AG08396 (cell line): ENCODE measurements around the gene SPC25.
"Not testable (repeated sequence)": the region's sequence is repeated elsewhere in the genome, so short reads cannot be mapped to it uniquely, and the experiment has no call there.

Source experiments
- DNase-seq: peaks from one replicate; pipeline ENCODE4 v3.0.0; 2012; ENCODE audit warnings: low spot score, mixed read lengths

The SPC25 gene

DNA sequence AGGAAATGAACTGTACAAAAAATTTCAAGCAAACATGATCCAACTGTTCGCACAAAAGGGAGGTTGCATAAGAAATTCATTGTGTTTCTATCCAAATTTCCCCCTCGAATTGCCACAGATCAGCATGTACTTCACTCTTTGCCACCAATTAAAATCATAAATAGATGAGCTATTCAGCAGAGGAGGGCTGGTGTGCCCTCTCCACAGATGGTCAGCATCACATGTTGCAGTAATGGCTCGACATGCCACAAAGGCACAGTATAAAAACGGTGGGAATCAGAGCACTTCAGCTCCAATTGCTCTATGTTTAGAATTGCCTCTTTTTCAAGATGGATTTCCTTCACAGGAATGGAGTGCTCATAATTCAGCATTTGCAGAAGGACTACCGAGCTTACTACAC lies 10.8 kb upstream of the SPC25 start, which contains the start of gene G6PC2:
TSS of gene G6PC2 (plus strand) at position 289 of the 400 bp plus-strand sequence. CDS start at position 330, 41 bp downstream.
- DNase-seq, result no peak

- no peak for DNase-seq
Observed at GRCh38 chr2:168897449-168897848, 7.2 kb upstream of the SPC25 start.

DNA sequence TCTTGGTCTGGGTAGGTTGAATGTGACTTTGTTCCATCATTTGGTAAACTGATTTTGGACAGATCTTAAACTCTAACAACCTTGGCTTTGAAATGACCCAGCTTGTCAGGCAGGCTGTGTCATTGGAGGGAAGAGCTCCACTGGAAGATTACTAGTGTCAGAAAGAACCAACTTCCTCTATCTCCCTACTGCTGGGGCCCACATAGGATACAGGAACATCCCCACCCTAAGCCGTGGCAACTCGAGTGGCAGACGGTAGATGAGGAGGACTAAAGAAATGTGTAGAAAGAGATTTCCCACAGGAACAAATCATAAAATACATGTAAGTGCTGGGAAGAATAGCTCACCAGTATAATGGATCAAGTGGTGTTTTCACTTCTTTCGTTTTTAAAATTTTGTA lies 6.6 kb upstream of the SPC25 start:
- DNase-seq, result no peak

- DNase-seq, result no peak
Observed at GRCh38 chr2:168895771-168896170, 5.5 kb upstream of the SPC25 start.

DNA sequence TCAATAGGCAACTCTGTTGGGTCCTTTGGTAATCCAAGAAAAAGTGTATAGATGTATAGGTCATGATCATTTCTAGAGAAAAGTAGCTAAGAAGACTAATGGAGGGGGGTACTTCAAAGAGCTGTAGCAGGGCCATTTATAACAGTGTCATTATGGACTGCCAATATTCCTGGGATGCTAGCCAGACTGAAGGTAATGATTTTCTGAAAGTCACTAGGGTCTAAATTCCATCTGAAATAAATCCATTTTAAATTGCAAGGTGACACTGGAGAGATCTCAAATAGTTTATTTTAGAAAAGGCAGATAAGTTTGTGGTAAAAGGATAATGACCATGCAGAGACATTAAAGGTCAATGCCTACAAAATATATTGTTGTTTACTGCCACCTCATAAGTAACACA lies 4.5 kb upstream of the SPC25 start:
- DNase-seq, result no peak

GRCh38 chr2:168894101-168894500 lies 3.9 kb upstream of the SPC25 start:
- no peak for DNase-seq

GRCh38 chr2:168892327-168892726 lies 2.1 kb upstream of the SPC25 start:
- no peak for DNase-seq

- DNase-seq, result no peak
Observed at GRCh38 chr2:168889635-168890005, 610 bp downstream of the SPC25 start.

GRCh38 chr2:168884975-168885374 lies 5.3 kb downstream of the SPC25 start:
- no peak for DNase-seq

DNA sequence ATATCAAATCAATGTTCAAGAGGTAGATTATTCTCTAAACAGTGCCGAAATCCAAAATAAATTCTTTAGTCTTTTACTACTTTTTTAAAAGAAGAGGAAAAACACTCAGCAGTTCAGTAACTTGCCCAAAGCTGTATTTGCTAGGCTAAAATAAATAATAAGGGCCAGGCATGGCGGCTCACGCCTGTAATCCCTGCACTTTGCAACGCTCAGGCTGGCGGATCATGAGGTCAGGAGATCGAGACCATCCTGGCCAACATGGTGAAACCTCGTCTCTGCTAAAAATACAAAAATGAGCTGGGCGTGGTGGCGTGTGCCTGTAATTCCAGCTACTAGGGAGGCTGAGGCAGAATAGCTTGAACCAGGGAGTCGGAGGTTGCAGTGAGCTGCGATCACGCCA lies 8.1 kb downstream of the SPC25 start:
- DNase-seq, result not testable (repeated sequence)

GRCh38 chr2:168874368-168875054 lies 15.7 kb downstream of the SPC25 start:
- no peak for DNase-seq

- not testable (repeated sequence) for DNase-seq
Observed at GRCh38 chr2:168870824-168871223, 19.4 kb downstream of the SPC25 start.

DNA sequence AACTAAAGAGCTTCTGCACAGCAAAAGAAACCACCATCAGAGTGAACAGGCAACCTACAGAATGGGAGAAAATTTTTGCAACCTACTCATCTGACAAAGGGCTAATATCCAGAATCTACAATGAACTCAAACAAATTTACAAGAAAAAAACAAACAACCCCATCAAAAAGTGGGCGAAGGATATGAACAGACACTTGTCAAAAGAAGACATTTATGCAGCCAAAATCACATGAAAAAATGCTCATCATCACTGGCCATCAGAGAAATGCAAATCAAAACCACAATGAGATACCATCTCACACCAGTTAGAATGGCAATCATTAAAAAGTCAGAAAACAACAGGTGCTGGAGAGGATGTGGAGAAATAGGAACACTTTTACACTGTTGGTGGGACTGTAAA lies 19.9 kb downstream of the SPC25 start:
- not testable (repeated sequence) for DNase-seq

GRCh38 chr2:168867164-168867563 lies 23.1 kb downstream of the SPC25 start:
- DNase-seq, result not testable (repeated sequence)

DNA sequence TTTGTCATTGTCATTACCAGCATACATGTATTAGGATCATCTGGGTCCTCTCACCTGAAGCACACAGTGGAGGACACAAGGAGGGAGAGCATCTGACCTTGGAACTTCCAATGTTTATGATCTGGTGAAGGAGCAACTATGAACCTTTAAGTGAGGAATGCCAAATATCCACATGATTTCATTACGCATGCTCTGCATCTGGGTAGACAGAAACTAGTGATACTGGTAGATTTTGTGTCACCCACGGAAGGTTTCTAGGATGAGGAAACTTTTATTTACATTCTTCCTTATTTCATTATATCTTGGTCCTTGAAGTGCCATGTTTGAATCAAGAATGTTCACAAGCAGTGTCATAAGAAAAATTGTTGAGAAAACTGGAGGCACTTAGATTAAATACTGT lies 32.1 kb downstream of the SPC25 start:
- DNase-seq, result no peak

GRCh38 chr2:168855601-168856000 lies 34.6 kb downstream of the SPC25 start:
- no peak for DNase-seq

GRCh38 chr2:168854651-168855050 lies 35.6 kb downstream of the SPC25 start:
- DNase-seq, result no peak

DNA sequence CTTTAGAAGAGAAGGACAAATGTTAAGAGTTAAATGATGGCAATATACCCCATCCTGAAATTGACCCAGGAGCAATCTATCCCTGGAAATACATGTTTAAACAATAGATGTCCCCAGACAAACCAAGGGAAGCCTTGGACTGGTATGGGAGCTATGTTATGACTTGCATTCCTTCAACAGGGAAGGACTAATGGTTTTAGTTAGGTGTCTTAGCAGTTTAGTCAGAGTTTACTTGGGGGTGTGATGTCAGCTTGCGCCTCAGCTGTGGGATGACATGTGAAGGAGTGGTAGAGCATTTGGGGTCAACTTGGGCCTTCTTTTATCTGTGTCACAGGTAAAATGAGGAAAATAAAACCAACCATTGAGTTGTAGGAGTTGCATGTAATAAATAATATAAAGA lies 36.8 kb downstream of the SPC25 start:
- DNase-seq, result no peak

DNA sequence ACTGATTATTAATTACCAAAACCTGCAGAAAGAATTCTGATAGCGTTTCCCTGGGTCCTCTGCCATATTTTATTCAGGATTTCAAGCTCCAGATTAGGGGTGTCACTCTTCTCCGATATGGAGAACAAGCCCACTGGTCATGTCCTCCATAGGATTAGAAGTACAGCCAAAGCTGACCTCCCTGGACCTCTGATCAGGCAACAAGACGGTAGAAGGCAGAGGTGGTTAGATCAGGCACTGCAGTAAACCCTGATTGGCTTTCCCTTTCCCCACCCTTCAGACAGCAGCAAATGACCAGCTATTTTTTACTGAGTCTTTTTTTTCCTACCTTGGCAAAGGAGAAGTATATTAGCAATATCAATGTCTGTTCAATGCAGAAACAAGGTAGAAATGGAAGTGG lies 37.7 kb downstream of the SPC25 start:
- DNase-seq, result no peak

DNA sequence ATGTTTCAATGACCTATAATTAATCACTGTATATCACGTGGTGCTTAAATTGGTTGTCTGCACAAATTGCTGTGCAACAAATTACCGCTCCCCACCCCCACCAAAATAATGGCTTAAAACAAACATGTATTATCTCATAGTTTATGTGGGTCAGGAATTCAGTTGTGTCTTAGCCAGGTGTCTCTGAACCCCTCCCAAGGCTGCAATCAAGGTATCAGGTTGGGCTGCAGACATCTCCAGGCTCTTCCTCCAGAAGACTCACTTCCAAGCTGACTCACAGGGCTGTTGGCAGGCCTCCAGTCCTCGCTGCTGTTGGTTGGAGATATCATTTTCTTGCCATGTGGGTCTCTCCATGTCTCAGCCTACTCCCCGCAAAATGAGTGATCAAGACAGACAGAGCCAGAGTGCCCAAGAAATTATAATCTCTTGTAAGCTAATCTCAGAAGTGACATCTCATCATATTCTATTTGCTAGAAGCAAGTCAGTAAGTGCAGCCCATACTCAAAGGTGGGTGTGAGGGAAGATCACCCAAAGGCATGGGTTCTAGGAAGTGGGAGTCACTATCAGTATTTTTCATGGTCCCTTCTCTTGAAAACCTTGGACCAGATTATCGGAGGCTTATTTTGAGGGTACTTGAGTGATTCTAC lies 38.4 kb downstream of the SPC25 start:
- peak; percentile 38 for DNase-seq

GRCh38 chr2:168850846-168851245 lies 39.4 kb downstream of the SPC25 start:
- no peak for DNase-seq

GRCh38 chr2:168849610-168850009 lies 40.6 kb downstream of the SPC25 start:
- DNase-seq, result peak; percentile 20

DNA sequence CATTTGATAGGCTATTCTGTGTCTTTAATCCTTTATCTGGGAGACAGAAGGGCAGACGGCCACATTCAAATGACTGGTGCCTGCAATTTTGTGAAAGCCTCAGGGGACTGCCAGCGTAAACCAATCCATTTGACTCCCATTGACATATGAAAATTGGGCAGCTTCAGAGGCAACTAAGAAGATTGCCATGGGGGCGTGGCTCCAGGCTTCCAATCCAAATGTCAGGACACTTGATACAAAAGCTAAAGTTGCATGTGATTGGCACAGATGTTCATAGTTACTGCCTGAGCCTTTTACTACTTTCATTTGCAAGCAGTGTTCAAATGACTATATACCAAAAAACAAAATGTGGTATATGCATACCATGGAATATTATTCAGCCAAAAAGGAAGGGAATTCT lies 42.0 kb downstream of the SPC25 start:
- DNase-seq, result no peak

GRCh38 chr2:168843253-168843652 lies 47.0 kb downstream of the SPC25 start:
- DNase-seq, result no peak
